ENCODE data around the gene NFIC.
"Not testable (repeated sequence)": the region's sequence is repeated elsewhere in the genome, so short reads cannot be mapped to it uniquely, and the experiment has no call there.

The NFIC gene

DNA sequence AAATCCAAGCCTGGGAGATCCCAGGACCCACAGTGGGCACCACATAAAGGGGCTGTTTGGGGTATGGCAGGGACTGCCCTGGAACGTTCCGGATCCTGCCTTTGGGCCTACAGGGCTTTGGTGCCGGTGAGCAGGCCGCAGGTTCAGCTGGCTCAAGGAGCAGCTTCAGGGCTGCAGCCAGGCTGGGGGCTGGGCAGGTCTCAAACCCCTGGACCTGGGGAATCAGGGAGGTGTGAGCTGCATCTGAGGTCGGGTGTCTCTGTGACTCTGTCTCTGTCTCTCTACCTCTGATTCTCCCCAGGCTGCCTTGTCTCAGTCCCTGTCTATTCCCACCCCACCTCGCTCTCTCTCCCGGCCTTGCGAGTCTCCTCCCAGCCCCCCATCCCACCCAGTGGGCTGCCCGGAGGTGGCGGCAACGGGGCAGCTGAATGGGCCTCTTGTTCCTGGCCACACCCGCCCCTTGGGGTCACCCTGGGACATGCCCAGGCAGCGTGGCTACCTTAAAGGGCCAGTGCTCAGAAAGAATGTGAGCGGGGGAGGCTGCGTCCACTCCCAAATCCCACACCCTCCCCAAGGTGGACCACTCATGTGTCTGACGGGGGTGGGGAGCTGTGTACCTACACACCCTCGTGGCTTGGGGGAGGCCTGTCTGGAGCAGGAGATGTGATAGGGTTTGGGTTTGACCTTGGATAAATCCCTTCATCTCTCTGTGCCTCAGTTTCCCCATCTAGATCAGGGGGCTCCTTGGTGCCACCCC is 31.1 kb downstream of the NFIC start:
- Histone ChIP-seq H3K27ac (ENCODE audit: low read depth, low read length) (peak overlapping the region; percentile 98), H3K27me3 (ENCODE audit: control insufficient read depth in 1 of 2, insufficient read depth in 2 of 2, low read length in 2 of 2) (no peaks in the 10 kb centered on the region), H3K9me3 (ENCODE audit: low read length) (no peaks in the 10 kb centered on the region), H3K9ac (ENCODE audit: low read length) (peak overlapping the region; percentile 70), H3K4me3 (ENCODE audit: low read depth in 1 of 2, low read length in 2 of 2) (peak overlapping the region in 1 of 2 donors; percentile 69), H3K4me1 (ENCODE audit: insufficient read depth, low read length) (peaks cover 33% of the 10 kb centered on the region), H3K36me3 (ENCODE audit: insufficient read depth, low read length) (peaks cover 9% of the 10 kb centered on the region)

DNA sequence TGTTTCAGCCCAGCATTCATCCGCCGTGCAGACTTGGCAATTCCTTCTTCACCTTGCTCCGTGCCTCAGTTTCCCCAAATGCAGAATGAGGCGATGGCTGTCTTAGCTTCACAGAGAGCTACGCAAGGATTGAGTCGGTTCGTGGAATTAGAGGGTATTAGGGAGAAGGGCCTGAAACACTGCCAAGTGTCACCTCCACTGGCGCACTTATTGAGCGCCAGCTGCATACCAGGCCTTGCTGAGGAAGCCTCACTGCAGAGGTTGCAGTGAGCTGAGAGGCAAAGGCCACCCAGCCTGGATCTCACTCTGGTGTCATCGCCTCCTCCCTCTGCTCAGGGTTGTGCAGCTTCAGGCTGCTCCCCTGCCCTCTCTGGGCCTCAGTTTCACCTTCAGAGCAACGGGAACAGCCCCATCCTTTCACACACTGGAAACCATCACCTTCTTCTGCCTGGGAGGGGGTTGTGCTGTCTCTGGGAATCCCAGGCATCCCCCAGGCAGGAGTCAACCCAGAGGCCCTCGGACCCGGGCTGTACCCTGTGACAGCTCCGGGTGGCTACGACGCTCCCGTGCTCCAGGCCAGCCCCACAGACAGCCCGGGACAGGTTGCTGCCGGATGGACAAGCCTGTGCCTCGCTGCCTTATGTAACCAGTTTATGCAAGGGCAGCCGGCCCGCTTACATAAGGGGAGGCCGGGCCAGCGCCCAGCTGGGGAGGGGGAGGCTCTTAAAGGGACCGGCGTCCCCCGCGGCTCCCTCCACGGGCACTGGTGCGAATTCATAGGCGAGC is 31.9 kb downstream of the NFIC start:
- Histone ChIP-seq H3K36me3 (ENCODE audit: insufficient read depth, low read length) (peaks cover 9% of the 10 kb centered on the region), H3K9me3 (ENCODE audit: low read length) (no peaks in the 10 kb centered on the region), H3K27me3 (ENCODE audit: control insufficient read depth in 1 of 2, insufficient read depth in 2 of 2, low read length in 2 of 2) (no peaks in the 10 kb centered on the region), H3K9ac (ENCODE audit: low read length) (peak overlapping the region; percentile 93), H3K27ac (ENCODE audit: low read depth, low read length) (peak overlapping the region; percentile 98), H3K4me3 (ENCODE audit: low read depth in 1 of 2, low read length in 2 of 2) (peak overlapping the region; percentile 47 to 69), H3K4me1 (ENCODE audit: insufficient read depth, low read length) (peaks cover 41% of the 10 kb centered on the region)

DNA sequence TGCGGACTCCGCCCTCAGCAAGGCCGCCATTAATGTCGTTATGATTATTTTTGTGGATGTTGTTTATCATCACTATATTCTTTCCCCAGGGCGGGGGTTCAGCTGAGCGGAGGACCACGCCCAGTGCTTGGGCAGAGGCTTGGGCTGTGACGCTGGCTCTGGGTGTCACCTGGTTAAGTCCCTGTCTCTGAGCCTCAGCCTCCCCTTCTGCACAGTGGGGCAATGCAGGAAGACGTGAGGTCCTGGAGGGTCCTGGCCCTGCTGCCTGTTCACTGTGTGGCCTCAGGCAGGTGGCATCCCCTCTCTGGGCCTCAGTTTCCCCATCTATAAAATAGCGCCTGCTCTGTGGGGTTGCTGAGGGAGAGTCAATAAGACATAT is 32.5 kb downstream of the NFIC start:
- Histone ChIP-seq H3K9me3 (ENCODE audit: low read length) (no peaks in the 10 kb centered on the region), H3K27me3 (ENCODE audit: control insufficient read depth in 1 of 2, insufficient read depth in 2 of 2, low read length in 2 of 2) (no peaks in the 10 kb centered on the region), H3K4me1 (ENCODE audit: insufficient read depth, low read length) (peaks cover 43% of the 10 kb centered on the region), H3K27ac (ENCODE audit: low read depth, low read length) (peak overlapping the region; percentile 98), H3K4me3 (ENCODE audit: low read depth in 1 of 2, low read length in 2 of 2) (peak overlapping the region in 1 of 2 donors; percentile 69), H3K36me3 (ENCODE audit: insufficient read depth, low read length) (peaks cover 9% of the 10 kb centered on the region), H3K9ac (ENCODE audit: low read length) (peak overlapping the region; percentile 67)

DNA sequence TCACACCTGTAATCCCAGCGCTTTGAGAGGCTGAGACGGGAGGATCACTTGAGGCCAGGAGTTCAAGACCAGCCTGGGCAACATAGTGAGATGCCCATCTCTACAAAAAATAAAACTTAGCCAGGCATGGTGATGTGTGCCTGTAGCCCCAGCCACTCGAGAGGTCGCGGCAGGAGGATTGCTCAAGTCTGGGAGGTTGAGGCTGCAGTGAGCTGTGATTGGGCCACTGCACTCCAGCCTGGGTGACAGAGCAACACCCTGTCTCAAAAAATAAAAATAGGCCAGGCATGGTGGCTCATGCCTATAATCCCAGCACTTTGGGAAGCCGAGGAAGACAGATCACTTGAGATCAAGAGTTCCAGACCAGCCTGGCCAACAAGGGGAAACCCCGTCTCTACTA is 32.9 kb downstream of the NFIC start:
- H3K4me3 ChIP-seq (ENCODE audit: low read depth in 1 of 2, low read length in 2 of 2): peak overlapping the region in 1 of 2 donors; percentile 69
- H3K27ac ChIP-seq (ENCODE audit: low read depth, low read length): peak overlapping the region; percentile 98
- H3K9ac ChIP-seq (ENCODE audit: low read length): peak overlapping the region; percentile 67

DNA sequence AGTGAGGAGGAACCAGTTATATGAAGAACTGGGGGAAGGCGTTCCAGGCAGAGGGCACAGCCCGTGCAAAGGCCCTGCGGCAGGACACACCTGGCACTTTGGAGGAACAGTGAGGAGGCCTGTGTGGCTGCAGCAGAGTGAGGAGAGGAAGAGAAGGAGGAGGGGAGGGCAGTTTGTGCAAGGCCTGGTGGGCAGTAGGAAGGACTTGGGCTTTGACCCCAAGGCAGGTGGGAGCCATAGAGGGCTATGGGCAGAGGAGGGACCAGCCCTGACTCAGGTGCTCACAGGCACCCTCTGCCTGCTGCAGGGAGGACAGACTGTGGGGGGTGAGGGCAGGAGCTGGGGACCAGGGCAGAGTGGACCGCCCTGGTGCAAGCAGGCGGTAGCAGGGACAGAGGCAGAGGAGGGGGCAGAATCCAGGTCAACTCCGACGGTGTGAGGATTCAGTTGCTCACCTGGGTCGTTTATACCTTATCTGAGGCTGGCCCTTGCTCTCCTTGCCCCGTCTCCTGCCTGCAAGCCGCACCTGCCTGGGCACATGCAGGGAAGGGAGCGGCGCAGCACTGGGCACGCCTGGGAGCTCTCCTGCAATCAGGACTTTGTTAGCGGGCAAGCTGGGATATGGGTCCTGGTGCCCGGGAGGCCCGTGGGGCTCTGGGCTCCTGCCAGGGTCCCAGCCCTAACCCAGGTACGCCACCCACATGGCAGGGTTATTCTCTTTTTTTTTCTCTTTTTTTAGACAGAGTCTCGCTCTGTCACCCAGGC is 34.8 kb downstream of the NFIC start:
- peaks cover 4% of the 10 kb centered on the region for H3K36me3 ChIP-seq (ENCODE audit: insufficient read depth, low read length)
- H3K27me3 ChIP-seq (ENCODE audit: control insufficient read depth in 1 of 2, insufficient read depth in 2 of 2, low read length in 2 of 2): no peaks in the 10 kb centered on the region
- H3K4me1 ChIP-seq (ENCODE audit: insufficient read depth, low read length): peaks cover 47% of the 10 kb centered on the region
- H3K9me3 ChIP-seq (ENCODE audit: low read length): no peaks in the 10 kb centered on the region
- H3K27ac ChIP-seq (ENCODE audit: low read depth, low read length): peak overlapping the region; percentile 71
- H3K4me3 ChIP-seq (ENCODE audit: low read depth in 1 of 2, low read length in 2 of 2): no peak overlapping the region
- H3K9ac ChIP-seq (ENCODE audit: low read length): no peak overlapping the region

More for the DNA sequence above, 32.9 kb downstream of the NFIC start:
- H3K36me3 ChIP-seq (ENCODE audit: insufficient read depth, low read length); H3K27me3 ChIP-seq (ENCODE audit: control insufficient read depth in 1 of 2, insufficient read depth in 2 of 2, low read length in 2 of 2); H3K9me3 ChIP-seq (ENCODE audit: low read length): not testable (repeated sequence)
- peaks cover 43% of the 10 kb centered on the region for H3K4me1 ChIP-seq (ENCODE audit: insufficient read depth, low read length)

DNA sequence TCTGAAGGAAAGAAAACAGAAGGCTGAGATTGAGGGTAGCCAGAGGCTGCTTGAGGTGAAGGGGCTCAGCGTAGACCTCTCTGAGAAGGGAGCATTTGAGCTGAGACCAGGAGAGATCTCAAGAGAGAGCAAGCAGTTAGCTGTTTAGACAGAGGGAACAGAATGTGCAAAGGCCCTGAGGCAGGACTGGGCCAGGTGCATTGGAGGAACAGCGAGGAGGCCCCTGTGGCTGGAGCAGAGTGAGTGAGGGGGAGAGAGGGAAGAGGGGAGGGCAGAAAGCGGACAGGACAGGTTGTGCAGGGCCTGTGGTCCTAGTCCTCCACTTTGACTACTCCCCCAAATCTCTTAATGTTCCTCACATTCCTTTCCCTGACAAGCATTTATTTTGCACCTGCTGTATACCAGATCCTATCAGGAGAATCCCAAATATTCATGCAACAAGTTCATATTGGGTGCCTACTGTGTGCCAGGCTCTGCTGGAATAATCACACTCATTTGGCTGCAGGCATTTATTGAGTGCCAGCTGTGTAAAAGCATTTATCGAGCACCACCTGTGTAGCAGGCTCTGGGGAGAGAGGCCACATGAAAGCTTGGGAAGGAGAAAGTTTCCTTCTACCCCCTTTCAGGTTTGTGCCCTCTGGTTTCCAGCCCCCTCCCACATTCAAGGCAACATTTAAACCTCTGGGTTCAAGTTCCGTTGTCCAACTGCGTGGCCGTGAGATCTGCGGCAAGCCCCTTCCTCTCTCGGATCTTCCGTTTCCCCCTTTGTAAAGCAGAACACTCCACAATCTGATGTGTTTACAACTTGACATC is 36.5 kb downstream of the NFIC start:
- H3K9me3 ChIP-seq (ENCODE audit: low read length): no peaks in the 10 kb centered on the region
- peaks cover 7% of the 10 kb centered on the region for H3K36me3 ChIP-seq (ENCODE audit: insufficient read depth, low read length)
- H3K4me1 ChIP-seq (ENCODE audit: insufficient read depth, low read length): peaks cover 43% of the 10 kb centered on the region
- no peaks in the 10 kb centered on the region for H3K27me3 ChIP-seq (ENCODE audit: control insufficient read depth in 1 of 2, insufficient read depth in 2 of 2, low read length in 2 of 2)
- peak overlapping the region; percentile 72 for H3K9ac ChIP-seq (ENCODE audit: low read length)
- H3K27ac ChIP-seq (ENCODE audit: low read depth, low read length): peak overlapping the region; percentile 89
- peak overlapping the region; percentile 2 to 38 for H3K4me3 ChIP-seq (ENCODE audit: low read depth in 1 of 2, low read length in 2 of 2)

DNA sequence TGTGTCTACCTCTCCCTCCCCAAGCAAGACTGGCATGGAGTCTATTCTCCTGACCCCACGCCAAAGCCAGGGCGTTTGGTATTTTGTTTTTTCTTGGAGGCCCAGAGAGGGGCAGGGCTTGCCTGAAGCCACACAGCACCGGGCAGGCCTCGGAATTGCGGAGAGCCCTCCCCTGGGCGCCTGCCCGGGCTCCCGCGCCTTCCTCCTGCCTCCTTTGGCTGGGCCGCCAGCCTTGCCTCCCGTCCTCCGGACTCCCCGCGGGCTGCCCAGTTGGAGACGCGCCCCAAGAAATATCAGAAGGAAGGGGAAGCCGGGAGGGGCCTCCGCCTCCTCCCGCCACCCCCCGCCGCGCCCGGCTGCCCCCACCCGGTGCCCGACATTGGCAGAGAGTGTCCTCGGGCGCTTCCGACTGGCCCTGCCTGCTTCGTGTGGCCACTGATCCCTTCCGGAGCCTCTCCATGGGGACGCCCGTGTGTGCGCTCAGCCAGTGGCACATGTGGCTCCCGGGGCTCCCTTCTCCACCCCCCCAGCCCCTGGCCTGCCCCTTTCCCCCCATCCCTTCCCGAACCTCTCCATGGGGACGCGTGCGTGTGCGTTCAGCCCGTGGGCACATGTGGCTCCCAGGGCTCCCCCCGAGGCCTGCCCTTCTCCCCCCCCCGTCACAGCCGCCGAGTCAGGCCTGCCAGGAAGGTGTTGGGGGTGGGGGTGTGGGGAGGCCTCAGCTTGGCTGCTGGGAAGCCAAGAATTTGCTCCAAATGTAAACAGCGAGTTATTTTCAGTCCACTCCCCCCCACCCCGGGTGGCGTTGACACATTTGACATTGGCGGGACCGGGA is 37.3 kb downstream of the NFIC start:
- H3K27me3 ChIP-seq (ENCODE audit: control insufficient read depth in 1 of 2, insufficient read depth in 2 of 2, low read length in 2 of 2): no peaks in the 10 kb centered on the region
- peak overlapping the region; percentile 72 for H3K9ac ChIP-seq (ENCODE audit: low read length)
- H3K27ac ChIP-seq (ENCODE audit: low read depth, low read length): peak overlapping the region; percentile 89
- H3K9me3 ChIP-seq (ENCODE audit: low read length): no peaks in the 10 kb centered on the region
- peak overlapping the region; percentile 2 to 50 for H3K4me3 ChIP-seq (ENCODE audit: low read depth in 1 of 2, low read length in 2 of 2)
- peaks cover 44% of the 10 kb centered on the region for H3K4me1 ChIP-seq (ENCODE audit: insufficient read depth, low read length)
- H3K36me3 ChIP-seq (ENCODE audit: insufficient read depth, low read length): peaks cover 7% of the 10 kb centered on the region

DNA sequence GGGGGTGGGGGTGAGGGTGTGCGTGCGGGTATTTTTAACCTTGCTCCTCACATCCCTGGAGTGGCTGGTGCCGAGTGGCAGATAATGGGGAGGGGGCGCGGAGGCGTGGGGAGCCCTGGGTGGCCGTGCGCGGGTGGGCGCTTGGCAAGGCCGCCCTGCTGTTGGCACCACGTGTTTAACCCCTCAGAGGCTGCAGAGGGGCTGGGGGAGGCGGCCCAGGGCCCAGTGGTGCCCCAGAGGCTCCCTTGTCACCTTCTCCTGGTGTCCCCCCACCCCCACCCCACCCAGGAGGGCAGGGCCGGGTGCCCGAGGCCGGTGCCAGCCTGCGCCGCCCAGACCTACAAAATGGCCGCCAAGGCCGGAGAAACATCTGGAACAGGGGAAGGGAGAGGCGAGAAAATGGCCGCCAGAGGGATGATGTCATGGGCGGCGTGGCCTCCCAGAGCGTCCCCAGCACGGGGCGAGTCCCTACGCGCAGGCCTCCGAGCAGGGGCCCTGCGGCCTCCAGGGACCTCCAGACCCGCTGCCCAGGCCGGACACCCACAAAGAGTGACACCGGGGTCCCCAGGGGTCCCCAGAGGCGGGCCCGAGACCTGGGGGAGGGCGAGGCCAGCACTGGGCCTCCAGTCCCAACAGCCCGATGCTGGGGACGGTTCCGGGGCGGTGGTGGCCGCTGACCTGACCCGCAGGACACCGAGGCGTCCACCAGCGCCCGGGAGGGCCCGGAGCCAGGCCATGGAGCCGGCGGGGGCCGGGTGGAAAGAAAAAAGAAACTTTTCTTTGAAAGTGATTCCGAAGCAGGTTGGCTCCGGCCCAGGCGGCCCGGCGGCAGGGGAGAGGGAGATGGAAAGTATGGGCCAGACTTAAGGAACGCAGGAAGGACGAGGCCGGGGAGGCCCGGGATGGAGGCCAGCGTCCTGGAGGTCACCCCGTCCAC is 38.2 kb downstream of the NFIC start:
- H3K4me3 ChIP-seq (ENCODE audit: low read depth in 1 of 2, low read length in 2 of 2): peak overlapping the region; percentile 37 to 50
- H3K4me1 ChIP-seq (ENCODE audit: insufficient read depth, low read length): peaks cover 45% of the 10 kb centered on the region
- H3K9me3 ChIP-seq (ENCODE audit: low read length): no peaks in the 10 kb centered on the region
- H3K27me3 ChIP-seq (ENCODE audit: control insufficient read depth in 1 of 2, insufficient read depth in 2 of 2, low read length in 2 of 2): no peaks in the 10 kb centered on the region
- H3K27ac ChIP-seq (ENCODE audit: low read depth, low read length): peak overlapping the region; percentile 89
- H3K9ac ChIP-seq (ENCODE audit: low read length): peak overlapping the region; percentile 71
- H3K36me3 ChIP-seq (ENCODE audit: insufficient read depth, low read length): peaks cover 3% of the 10 kb centered on the region

DNA sequence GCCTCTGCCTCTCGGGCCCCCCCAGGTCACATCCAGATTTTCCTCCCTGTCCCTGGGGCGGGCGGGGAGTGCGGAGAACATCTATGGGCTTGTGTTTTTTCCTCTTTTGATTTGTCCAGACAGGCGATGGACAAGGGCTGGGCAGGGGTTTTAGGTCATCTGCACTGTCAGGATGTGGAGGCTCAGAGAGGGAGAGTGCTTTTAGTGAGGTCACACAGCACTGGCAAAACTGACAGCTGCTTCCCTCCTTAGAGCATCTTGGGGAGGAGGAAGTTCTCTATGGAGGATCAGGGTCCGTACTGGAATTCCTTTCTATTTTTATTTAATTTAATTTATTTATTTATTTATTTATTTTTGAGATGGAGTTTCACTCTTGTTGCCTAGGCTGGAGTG is 38.9 kb downstream of the NFIC start:
- H3K27ac ChIP-seq (ENCODE audit: low read depth, low read length): peak overlapping the region; percentile 89

More for the DNA sequence above, 38.9 kb downstream of the NFIC start:
- Histone ChIP-seq H3K9me3 (ENCODE audit: low read length) (no peaks in the 10 kb centered on the region), H3K4me3 (ENCODE audit: low read depth in 1 of 2, low read length in 2 of 2) (peak overlapping the region; percentile 37 to 50), H3K36me3 (ENCODE audit: insufficient read depth, low read length) (peaks cover 3% of the 10 kb centered on the region), H3K4me1 (ENCODE audit: insufficient read depth, low read length) (peaks cover 52% of the 10 kb centered on the region), H3K9ac (ENCODE audit: low read length) (peak overlapping the region; percentile 71), H3K27me3 (ENCODE audit: control insufficient read depth in 1 of 2, insufficient read depth in 2 of 2, low read length in 2 of 2) (no peaks in the 10 kb centered on the region)
